ENCODE data around the gene PSMA8. TPM values are rescaled to one million over a fixed set of nuclear protein-coding genes. Genes with fewer than 3 reads are reported as not detected.
A peak's percentile ranks its signal among the peaks of the same experiment; 100 is the strongest.

The PSMA8 gene
- total RNA-seq, 1 donor from 2014 or later, result not detected

GRCh38 chr18:26176134-26176533 lies 42.5 kb downstream of the PSMA8 start:
- DNase-seq (no peak), ATAC-seq (no peak)
- Histone ChIP-seq H3K36me3 (no peaks in the 10 kb centered on the region), H3K4me3 (no peak overlapping the region), H3K9me3 (no peaks in the 10 kb centered on the region), H3K4me1 (no peaks in the 10 kb centered on the region), H3K27ac (no peak overlapping the region), H3K27me3 (ENCODE audit: low read depth) (no peaks in the 10 kb centered on the region)
- intact Hi-C loops (cut with DNase I), result no loop called here
- TF ChIP-seq CTCF (IDR thresholded peaks at IDR 0.05), result no peak

- intact Hi-C loops (cut with DNase I), result no loop called here
- Histone ChIP-seq H3K27me3 (ENCODE audit: low read depth) (no peaks in the 10 kb centered on the region), H3K27ac (no peak overlapping the region), H3K36me3 (no peaks in the 10 kb centered on the region), H3K9me3 (no peaks in the 10 kb centered on the region), H3K4me1 (no peaks in the 10 kb centered on the region), H3K4me3 (no peak overlapping the region)
- ATAC-seq (peak; percentile 62 to 68), DNase-seq (no peak)
- TF ChIP-seq CTCF (IDR thresholded peaks at IDR 0.05), result no peak
These were observed 47.7 kb downstream of the PSMA8 start for GRCh38 chr18:26181343-26181826.

- no peak for TF ChIP-seq CTCF (IDR thresholded peaks at IDR 0.05)
- no peak for DNase-seq
- intact Hi-C loops (cut with DNase I), result no loop called here
- Histone ChIP-seq H3K27ac (no peak overlapping the region), H3K27me3 (ENCODE audit: low read depth) (no peaks in the 10 kb centered on the region), H3K9me3 (no peaks in the 10 kb centered on the region), H3K4me3 (no peak overlapping the region), H3K36me3 (no peaks in the 10 kb centered on the region), H3K4me1 (no peaks in the 10 kb centered on the region)
- no peak for ATAC-seq
These were observed 49.9 kb downstream of the PSMA8 start for GRCh38 chr18:26183395-26184112.

GRCh38 chr18:26185267-26185666 lies 51.6 kb downstream of the PSMA8 start:
- DNase-seq (no peak), ATAC-seq (no peak)
- Histone ChIP-seq H3K9me3 (no peaks in the 10 kb centered on the region), H3K27me3 (ENCODE audit: low read depth) (no peaks in the 10 kb centered on the region), H3K27ac (no peak overlapping the region), H3K4me3 (no peak overlapping the region), H3K4me1 (no peaks in the 10 kb centered on the region), H3K36me3 (no peaks in the 10 kb centered on the region)
- TF ChIP-seq CTCF (IDR thresholded peaks at IDR 0.05), result no peak
- intact Hi-C loops (cut with DNase I), result no loop called here

GRCh38 chr18:26190506-26190905 lies 56.8 kb downstream of the PSMA8 start:
- DNase-seq, result no peak
- ATAC-seq, result no peak
- H3K27me3 ChIP-seq (ENCODE audit: low read depth), result no peaks in the 10 kb centered on the region
- no peaks in the 10 kb centered on the region for H3K9me3 ChIP-seq
- peak overlapping the region; percentile 15 for H3K4me3 ChIP-seq
- intact Hi-C loops (cut with DNase I), result no loop called here
- no peaks in the 10 kb centered on the region for H3K36me3 ChIP-seq
- TF ChIP-seq CTCF (IDR thresholded peaks at IDR 0.05), result no peak
- H3K27ac ChIP-seq, result no peak overlapping the region
- H3K4me1 ChIP-seq, result no peaks in the 10 kb centered on the region
